ENCODE data around the gene NHS.

- no peak for TF ChIP-seq FOXP2 (optimal IDR thresholded peaks at IDR 0.05; ENCODE audit: borderline replicate concordance, extremely low read depth, extremely low read length, insufficient read depth)
- no peak for TF ChIP-seq SIN3A (IDR thresholded peaks at IDR 0.05; ENCODE audit: borderline replicate concordance, insufficient read depth, low read length)
- no peak for TF ChIP-seq POLR2AphosphoS5 (IDR thresholded peaks at IDR 0.05; ENCODE audit: low read depth, low read length)
- TF ChIP-seq TAF1 (IDR thresholded peaks at IDR 0.05; ENCODE audit: borderline replicate concordance, insufficient read depth, low read length) = no peak
- no peak for TF ChIP-seq REST (IDR thresholded peaks at IDR 0.05; ENCODE audit: insufficient read depth in 1 of 2, low read depth in 2 of 2, low read length in 2 of 2)
Observed at GRCh38 chrX:17380221-17380620, 5.2 kb downstream of the NHS start.

All from PFSK-1 (cell line).